HuH-7.5 (cell line): ENCODE measurements around the gene GPSM3.
A peak's percentile ranks its signal among the peaks of the same experiment; 100 is the strongest.

Experiments
- DNase-seq: peaks from one replicate; pipeline ENCODE4 v3.0.0; 2011; ENCODE audit warnings: low spot score

GPSM3 gene

DNA sequence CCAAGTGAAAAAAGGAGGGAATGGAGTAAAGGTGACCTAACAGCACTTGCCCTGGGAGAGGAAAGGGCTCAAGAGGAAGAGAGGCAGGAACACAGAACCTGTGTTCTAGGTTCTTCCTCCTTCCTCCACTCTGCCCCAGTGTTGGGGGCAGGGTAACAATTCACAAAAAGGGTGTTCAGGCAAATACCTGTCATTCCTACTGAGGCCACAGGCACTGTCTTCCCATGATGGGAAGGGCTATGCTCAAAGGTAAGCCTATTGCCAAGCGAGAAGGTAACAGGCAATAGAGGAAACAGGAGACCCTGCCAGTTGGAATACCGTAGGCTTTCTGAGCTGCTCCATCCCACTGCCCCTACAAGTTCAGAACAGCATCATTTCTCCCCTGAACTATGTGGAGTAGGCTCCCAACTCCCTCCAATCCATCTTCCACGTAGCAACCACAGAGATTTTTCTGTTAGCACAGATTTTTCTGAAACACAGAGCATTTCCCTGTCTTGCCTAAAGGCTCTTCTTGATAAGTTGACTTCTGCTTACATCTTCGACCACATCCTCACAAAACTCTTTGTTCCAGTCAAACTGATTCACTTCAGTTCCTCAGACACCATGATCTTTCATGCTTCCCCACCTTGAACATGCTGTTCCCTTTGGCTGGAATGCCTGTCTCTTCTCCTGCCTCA, 19.3 kb downstream of the GPSM3 start:
- DNase-seq, result no peak

DNA sequence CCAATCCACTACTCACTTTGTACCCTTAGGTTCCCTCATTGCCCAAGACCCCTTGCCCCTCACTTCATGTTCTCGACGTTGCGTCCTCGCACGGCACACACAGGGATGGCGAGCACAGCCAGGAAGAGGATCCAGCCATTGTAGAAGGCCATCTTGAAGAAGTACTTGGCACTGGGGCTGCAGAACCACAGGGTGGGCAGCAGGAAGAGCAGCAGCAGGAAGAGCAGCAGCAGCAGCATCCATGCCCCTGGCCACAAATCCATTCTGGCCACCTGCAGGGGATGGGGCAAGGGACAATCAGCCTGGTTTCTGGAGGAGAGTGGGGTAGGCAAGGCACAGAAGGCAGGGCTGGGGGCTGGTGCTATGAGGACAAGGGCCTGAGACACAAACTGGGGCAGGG, 21.2 kb downstream of the GPSM3 start:
- no peak for DNase-seq

DNA sequence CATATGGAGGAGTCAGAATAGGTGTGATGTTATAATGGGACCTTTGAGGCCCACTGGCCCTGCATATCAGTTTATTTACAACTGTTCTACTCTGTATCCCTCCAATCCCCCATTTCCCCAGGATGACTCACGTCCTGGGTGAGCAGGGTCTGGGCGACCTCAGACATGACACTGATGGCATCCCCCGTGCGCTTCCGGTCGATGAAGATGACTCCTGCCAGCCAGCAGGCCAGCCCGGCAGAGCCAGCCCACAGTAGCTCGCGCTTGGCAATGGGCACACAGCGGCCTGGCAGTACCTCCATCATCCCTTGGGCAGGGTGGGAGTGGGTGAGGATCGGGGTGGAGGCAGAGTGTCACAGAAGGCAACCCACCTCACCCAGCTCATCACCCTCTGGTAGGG, 22.1 kb downstream of the GPSM3 start:
- no peak for DNase-seq

DNA sequence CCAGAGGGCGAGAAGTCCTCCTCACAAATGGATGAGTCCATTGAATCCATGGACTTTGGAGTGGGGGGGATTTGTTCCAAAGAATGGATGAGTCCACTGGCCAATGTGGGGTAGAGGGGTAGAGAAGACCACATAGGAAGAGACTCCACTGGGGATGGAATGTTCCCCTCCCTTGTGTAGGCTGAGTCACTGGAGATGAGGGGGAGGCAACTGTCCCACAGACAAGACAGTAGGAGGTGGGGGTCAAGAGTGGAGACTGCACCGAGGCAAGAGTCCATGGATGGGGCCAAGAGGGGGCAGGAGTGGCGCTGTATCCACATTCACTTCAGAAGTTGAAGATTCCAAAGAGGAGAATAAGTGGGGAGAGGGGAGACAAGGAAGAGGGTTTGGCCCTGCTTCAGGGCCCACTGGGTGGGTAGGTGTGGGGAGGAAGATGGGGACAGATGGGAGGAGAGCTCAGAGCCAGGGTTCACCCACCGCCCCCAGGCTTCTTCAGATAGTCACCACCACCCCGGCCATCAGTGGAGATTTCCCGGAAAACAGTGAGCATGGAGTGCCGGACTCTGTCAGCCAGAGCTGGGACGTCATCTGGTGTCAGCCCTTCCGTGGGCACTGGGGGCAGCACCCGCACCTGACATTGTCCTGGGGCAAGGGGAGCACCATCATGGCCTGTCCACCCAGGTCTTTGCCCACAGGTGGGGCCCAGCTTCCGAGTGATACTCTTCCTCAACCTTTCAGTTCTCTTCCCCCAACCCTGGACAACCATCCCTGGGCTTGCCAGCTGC, 23.4 kb downstream of the GPSM3 start:
- no peak for DNase-seq

DNA sequence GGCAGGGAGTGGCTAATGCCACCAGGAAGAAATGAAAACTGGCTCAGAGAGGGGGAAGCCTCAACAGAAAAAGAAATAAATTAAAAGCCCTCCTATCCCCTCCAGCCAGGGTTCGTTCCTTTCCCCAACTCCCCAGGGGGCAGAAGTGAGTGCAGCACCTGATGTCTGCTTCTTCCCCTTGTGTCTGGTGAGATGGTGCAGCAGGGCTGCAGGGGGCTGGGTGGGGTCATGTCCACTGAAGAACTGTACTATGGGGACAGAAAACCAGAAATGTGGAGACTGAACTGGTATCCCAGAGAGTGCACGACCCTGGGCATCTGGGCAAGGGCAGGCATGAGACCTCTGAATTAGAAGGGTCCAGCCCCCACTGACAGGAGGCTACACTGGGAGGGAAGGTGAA, 24.1 kb downstream of the GPSM3 start:
- DNase-seq, result no peak

DNA sequence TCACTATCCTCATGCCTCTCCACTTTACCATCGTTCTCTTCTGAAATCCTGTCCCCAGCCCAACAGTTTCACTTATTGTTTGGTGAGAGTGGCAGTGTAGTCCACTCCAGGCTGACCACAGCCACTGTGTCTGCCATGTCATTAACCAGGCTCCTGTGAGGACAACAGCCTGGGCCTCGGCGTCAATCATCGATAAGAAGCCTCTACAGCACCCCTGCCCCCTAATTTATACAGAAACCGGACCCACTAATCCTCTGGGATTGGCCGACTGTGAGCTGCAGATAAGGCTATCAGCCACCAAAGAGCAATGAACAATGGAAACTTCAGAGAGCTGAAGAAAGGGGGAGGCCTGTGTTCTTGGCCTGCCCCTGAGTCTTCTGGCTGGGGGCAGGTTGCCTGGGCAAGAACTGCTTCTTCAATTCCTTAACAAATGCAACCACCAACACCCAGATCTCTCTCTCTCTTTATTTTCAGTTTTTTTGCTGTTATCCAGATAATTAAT, 24.6 kb downstream of the GPSM3 start:
- no peak for DNase-seq

DNA sequence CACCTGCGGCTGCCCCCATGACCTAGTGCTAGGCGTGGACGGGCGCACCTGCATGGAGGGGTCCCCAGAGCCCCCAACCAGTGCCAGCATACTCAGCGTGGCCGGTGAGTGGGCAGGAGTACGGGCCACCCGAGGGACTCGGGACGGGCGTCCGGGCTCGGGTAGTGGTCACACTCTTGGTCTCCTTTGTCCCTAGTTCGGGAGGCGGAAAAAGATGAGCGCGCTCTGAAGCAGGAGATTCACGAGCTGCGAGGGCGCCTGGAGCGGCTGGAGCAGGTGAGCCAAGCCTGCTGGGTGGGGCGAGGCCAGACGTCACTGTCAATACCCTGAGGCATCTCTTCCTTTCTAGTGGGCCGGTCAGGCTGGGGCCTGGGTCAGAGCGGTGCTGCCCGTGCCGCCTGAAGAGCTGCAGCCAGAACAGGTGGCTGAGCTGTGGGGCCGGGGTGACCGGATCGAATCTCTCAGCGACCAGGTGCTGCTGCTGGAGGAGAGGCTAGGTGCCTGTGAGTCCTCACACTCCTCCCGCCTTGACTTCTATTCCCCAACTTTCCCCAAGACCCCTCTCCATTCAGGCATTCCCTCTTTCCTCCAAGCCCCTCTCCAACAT, 25.2 kb downstream of the GPSM3 start:
- DNase-seq, result no peak

DNA sequence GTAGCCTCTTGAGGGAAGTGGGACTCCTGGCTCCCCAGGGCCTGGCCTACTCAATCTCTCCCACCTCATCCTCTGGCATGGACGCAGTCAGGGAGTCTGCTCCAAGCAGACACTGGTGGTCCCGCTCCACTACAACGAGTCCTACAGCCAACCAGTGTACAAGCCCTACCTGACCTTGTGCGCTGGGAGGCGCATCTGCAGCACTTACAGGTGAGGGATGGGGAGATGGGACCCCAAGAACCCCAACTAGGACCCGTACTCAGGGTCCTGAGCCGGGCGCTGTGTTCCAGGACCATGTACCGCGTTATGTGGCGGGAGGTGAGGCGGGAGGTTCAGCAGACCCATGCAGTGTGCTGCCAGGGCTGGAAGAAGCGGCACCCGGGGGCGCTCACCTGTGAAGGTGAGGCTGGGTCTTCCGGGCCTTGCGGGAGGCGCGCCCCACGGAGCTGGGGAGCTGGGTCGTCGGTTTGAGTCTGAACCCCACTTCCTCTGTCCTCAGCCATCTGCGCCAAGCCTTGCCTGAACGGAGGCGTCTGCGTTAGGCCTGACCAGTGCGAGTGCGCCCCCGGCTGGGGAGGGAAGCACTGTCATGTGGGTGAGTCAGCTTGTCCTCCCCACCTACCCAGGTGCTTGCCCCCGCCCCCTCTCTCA, 25.9 kb downstream of the GPSM3 start:
- no peak for DNase-seq

DNA sequence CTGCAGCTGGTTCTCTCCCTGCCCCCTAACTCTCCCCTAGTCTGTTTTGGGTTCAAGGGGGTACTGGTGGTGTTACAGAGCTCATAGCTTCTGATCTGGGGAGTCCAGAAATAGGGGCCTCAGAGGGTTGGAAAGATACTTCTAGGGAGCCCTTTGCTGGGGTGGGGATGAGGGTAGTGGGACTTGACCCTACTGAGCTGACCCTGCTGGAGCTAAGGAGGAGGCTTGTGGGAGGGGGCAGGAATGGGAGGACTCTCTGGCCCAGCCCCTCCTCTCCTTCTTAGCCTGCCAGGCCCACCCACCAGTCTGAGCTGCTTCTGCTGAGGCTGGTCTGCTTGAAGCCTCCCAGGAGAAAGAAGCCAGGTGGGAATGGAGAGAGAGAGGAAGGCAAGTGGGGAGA, 28.1 kb downstream of the GPSM3 start, which contains the start of gene EGFL8:
EGFL8 (plus strand) TSS at position 301 of the 400 bp plus-strand sequence. CDS start 1,571 bp downstream, outside the sequence.
- no peak for DNase-seq

DNA sequence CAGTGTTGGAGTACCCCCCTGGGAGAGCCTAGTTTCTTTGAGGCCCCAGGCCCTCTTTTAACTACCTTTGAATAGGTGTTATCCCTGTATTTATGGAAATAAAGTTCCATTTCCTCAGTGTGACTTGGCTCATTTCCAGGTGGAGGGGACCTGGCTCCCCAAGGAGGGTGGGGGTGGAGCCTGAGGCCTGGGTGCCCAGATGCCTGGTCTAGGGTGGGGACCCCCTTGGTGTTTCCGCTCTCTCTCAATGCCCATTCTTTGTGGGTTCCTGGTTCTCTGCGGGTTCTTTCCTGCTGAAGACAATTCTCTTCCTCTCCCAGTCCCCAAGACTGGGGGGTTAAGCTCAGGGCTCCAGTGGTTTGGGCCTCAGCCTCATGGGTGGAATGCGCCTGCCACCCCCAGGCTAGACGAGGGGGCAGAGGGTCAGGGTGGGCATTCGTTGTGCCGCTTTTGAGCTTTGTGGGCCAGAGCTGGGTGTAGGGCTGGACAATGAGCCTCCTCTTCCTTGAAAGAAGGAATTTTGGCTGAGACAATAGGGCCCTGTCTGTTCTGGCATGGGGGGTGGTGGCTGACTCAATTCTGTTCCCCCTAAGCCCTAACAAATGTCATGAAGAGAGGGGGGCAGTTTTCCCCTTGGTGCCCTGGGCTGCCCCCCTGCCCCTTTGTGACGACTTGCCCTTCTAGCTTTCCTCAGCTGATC, 28.7 kb downstream of the GPSM3 start:
- no peak for DNase-seq

DNA sequence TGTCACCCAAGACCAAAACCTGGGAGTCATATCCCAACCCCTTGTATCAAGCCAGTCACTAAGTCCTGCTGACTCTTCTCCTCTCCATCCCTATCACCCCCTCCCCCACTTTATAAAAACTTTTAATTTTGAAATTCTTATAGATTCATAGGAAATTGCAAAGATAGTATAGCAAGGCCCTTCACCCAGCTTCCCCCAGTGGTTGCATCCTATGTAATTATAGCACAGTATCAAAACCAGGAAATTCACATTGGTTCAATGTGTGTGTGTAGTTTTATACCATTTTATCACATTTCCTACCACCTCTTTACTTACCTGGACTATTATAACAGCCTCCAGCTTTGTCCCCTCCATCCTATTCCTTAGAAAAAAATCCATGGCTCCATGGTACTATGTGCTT, 34.4 kb downstream of the GPSM3 start:
- DNase-seq, result no peak

DNA sequence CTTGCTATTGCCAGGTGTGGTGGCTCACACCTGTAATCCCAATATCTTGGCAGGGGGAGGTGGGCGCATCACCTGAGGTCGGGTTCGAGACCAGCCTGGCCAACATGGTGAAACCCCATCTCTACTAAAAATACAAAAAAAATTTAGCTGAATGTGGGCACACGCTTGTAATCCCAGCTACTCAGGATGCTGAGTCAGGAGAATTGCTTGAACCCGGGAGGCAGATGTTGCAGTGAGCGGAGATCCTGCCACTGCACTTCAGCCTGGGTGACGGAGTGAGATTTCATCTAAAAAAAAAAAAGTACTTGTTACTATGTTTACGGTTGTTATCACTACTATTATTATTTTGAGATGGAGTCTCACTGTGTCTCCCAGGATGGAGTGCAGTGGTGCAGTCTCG, 35.6 kb downstream of the GPSM3 start:
- no peak for DNase-seq

DNA sequence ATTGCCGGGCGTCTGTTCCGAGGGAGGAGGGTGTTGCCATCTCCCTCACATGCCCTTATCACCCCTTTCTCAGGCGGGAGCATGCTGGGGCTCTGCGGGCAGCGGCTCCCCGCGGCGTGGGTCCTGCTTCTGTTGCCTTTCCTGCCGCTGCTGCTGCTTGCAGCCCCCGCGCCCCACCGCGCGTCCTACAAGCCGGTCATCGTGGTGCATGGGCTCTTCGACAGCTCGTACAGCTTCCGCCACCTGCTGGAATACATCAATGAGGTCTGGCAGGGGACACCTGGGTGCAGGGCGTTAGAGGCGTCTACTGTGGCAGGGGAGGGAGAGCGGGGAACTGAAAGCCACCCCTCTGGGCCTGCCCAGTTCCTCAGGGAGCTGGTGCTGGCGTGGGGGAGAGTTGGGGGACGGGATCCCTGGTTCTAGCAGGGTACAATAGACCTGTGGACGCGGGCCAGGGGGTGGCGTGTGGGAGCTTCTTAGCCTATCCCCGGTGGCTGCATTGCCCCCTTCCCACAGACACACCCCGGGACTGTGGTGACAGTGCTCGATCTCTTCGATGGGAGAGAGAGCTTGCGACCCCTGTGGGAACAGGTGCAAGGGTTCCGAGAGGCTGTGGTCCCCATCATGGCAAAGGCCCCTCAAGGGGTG, 37.8 kb downstream of the GPSM3 start:
- DNase-seq, result peak; percentile 72

DNA sequence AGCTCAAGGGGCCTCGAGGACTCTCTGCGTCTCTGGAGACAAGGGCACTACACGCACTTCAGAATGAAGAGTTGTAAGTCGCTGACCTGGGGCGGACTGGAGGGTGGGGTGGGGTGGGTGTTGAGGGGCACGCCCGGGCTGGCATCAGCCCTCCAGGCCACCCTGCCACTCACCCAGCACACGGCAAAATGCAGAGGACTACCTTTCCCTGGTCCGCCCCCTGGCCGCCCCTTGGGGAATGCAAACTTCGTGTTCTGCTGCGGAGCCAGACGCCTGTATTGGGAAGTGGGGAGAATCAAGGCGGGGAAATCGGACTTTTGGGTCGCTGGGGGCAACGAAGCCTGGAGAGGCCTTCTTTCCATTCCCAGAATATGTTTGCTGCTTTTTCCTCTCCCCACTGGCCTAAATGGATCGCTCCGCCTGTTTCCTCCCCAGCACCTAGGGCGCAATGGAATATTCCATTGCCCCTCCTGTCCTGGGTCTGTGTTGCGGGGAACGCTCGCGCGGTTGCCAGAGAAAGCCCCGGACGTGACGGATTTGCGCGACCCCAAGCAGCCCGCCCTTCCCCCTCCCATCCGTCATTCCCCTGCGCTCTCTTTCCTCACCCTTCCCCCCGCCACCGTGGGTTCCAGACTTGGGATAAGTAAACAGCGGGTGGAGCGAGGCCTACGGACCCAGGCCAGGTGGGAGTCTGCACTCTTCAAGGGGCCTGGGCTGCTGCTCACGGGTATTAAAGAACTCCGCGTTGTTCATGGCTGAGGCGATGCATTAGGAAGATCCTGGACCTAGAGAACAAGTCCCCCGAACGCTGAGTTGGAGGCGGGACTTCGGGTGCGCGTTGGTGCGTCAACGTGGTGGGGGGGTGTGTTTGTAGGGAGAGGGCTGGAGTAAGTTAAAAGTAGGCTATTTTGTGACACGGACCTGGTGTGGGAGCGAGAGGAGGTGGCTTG, 38.6 kb downstream of the GPSM3 start, which contains the start of gene PPT2:
PPT2 (plus strand) TSS at position 578 of the 950 bp plus-strand sequence. CDS start 454 bp downstream, outside the sequence.
- DNase-seq, result peak; percentile 76

DNA sequence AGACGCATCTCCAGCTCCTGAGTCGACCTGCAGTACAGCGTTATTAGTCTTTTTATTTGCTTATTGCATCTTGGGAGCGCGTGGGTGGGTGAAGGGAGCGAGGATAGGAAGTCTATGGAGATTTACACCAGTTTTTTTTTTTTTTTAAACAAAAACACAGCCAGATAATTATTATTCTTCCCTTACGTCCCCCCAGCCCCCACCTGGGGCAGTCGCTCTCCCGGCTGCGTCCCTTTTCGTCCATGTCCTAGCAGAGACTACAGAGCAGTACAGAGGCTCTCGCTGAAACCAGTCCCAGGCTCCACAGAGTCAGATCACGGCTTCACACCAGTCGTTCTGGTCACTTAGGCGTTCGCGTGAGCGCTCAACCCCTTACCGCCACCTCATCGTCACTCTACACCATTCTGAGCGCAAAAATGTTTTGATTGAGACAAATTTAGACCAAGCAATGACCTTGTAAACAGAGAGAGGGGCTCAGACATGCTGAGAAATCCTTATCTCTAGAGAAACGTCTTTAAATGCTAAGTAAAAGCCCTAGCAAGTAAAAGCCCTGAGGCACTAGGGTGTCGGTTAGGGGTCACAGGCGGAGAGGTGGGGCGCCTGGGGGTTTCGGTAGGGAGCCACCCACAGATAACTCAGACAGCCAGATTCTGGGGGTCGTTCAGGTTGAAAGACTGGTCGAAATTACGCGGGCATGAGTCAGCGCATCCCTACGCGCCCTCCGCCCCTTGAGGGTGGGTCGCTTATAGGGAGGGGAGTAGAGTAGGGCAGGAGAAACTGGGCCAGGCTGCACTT, 39.5 kb downstream of the GPSM3 start:
- no peak for DNase-seq

DNA sequence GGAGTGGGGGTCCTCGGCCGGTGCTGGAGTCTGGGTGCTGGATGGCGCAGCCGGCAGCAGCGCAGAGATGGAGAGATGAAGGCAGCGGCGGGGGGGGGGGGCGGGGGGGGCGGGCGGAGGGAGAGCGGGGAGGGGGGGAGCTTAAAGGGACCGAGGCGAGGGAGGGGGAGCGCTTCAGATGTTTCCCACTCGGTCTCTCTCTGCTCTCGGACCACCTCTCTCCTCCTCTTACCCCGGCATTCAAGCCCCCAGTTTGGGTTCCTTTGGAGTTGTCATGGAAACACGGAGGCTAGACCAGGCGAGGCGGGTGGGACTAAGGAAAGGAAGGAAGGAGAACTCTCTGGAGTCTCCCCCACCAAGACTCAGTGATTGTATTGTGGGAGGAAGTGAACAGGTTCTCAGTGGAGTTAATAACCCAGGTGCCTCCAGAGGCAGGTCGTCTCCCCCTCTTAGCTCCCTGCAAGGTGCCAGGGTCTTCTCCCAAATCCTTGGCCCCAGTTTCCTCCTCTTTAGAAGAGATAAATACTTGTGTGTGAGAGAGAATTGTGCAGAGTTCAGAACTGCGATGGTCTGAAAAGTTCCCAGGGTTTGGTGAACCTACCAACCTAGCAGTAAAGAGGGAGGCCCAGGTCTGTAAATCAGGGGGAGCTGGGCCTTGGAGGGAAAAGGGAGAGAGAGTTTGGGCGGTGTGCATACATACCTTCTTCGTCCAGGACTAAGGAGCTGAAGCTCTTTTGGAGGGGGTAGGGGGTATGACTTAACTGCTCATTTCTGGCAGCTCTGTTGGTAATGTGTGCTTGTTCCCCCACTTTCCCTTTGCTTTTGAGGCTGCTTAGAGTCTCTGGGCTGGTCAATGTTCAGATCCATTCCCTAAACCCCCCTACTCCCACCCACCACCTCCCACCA, 40.3 kb downstream of the GPSM3 start, which contains the start of gene PRRT1:
PRRT1 (minus strand) TSS at position 77 of the 906 bp plus-strand sequence. CDS start 112 bp downstream, outside the sequence.
- no peak for DNase-seq

DNA sequence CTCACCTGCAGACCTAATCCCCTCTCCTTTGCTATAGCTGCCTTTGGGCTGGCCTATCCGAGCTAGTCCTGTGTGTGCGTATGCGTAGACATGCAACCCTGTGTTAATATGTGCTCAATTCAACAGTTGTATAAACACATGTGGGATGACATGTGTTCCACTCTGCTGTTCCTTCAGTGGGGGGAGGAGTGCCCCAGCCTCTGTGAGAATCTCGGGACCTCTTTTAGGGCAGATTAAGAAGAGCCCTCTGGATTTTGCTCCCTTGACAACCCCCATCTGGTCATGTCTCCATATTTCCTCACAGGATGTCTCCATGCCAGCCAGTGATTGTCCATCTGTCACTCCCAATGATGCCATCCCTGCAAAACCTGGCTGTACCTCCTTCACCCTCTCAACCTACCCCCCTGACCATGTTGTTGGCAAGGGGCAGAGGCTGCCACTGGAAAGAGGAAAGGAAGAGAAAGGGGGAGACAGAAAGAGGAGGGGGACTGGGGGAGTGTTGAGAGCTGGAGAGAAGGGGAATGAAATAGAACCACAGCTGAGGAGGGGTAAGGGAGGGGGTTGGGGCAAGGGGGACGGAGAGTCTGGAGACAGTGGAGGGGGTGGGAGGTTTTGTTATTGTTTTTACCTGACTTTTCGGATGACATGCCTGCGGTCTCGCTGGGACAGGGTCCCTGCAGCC, 41.1 kb downstream of the GPSM3 start:
- DNase-seq, result no peak
